HepG2 (cell line): Measurements from ENCODE around the gene APOC1. TPM values are rescaled to one million over a fixed set of nuclear protein-coding genes. Genes with fewer than 3 reads are reported as not detected.
A peak's percentile ranks its signal among the peaks of the same experiment; 100 is the strongest.

Experiments used
- ADNP ChIP-seq: sonication (generic); formaldehyde crosslinking; IDR thresholded peaks from 2 replicates; pipeline ENCODE4 v1.4.0; 2020; ENCODE audit warnings: missing genetic modification reagents
- AKAP8 ChIP-seq: sonication (generic); formaldehyde crosslinking; IDR thresholded peaks from 2 replicates; pipeline ENCODE4 v1.5.1; 2020; ENCODE audit warnings: mild to moderate bottlenecking, missing genetic modification reagents
- CBX1 ChIP-seq: IDR thresholded peaks from one replicate; pipeline ENCODE4 v1.6.1; 2016; ENCODE audit warnings: antibody characterized with exemption, low read depth
- DPF2 ChIP-seq: sonication (generic); formaldehyde crosslinking; IDR thresholded peaks from 2 replicates; pipeline ENCODE4 v1.4.0; 2020; ENCODE audit warnings: mild to moderate bottlenecking, low read depth, missing genetic modification reagents, borderline replicate concordance
- ESRRA ChIP-seq: sonication (generic); formaldehyde crosslinking; IDR thresholded peaks from 2 replicates; pipeline ENCODE4 v1.5.1; 2020; ENCODE audit warnings: mild to moderate bottlenecking, low read depth, missing genetic modification reagents
- HBP1 ChIP-seq: IDR thresholded peaks from 2 replicates; pipeline ENCODE4 v1.6.1; 2016; ENCODE audit warnings: low read depth, control low read depth
- PTBP1 ChIP-seq: fragments of 200-400 bp; formaldehyde crosslinking; IDR thresholded peaks from 2 replicates; pipeline ENCODE4 v1.6.1; 2018; ENCODE audit warnings: low read length, low read depth; ENCODE audit not compliant: poor library complexity, severe bottlenecking
- TFDP1 ChIP-seq: IDR thresholded peaks from 2 replicates; pipeline ENCODE4 v1.6.1; 2016; ENCODE audit warnings: missing compliant biosample characterization, missing genetic modification reagents, borderline replicate concordance
- ZNF143 ChIP-seq: sonication (generic); formaldehyde crosslinking; IDR thresholded peaks from 2 replicates; pipeline ENCODE4 v1.4.0; 2020; ENCODE audit warnings: missing genetic modification reagents
- ZNF225 ChIP-seq: sonication (generic); formaldehyde crosslinking; IDR thresholded peaks from 2 replicates; pipeline ENCODE4 v1.4.0; 2020; ENCODE audit warnings: mild to moderate bottlenecking, missing genetic modification reagents
- ZNF256 ChIP-seq: sonication (generic); formaldehyde crosslinking; conservative IDR thresholded peaks from 2 replicates; pipeline ENCODE4 v1.4.0; 2020; ENCODE audit warnings: missing genetic modification reagents
- ZNF274 ChIP-seq: sonication (generic); formaldehyde crosslinking; IDR thresholded peaks from 2 replicates; pipeline ENCODE4 v1.5.1; 2020; ENCODE audit warnings: mild to moderate bottlenecking, missing genetic modification reagents
- ZNF317 ChIP-seq: sonication (generic); formaldehyde crosslinking; IDR thresholded peaks from 2 replicates; pipeline ENCODE4 v1.5.0; 2020; ENCODE audit warnings: mild to moderate bottlenecking, missing genetic modification reagents
- ZNF331 ChIP-seq: sonication (generic); formaldehyde crosslinking; IDR thresholded peaks from 2 replicates; pipeline ENCODE4 v1.4.0; 2020; ENCODE audit warnings: missing genetic modification reagents
- ZNF562 ChIP-seq: sonication (generic); formaldehyde crosslinking; IDR thresholded peaks from 2 replicates; pipeline ENCODE4 v1.8.0; 2022; ENCODE audit warnings: missing genetic modification reagents, borderline replicate concordance
- ZNF883 ChIP-seq: sonication (generic); formaldehyde crosslinking; IDR thresholded peaks from 2 replicates; pipeline ENCODE4 v1.5.1; 2020; ENCODE audit warnings: mild to moderate bottlenecking, missing genetic modification reagents; ENCODE audit errors: not compliant biosample characterization
- polyA plus RNA-seq, 8 experiments: library from polyadenylated mRNA; depleted of rRNA in 3 of 8; stranded (reverse) in 7 of 8; unstranded in 1 of 8; fragments of >200 nt; fragmentation: Illumina TruSeq in 4 of 8; extraction: Trizol in 4 of 8; gene quantifications; 2 replicates each; pipeline versions ENCODE4 v1.2.1 to v1.2.3, GENCODE V29; 2011 to 2016; ENCODE audit warnings: low read depth in 4 of 8, missing spikeins in 1 of 8, mixed read lengths in 1 of 8; ENCODE audit not compliant: insufficient read depth in 1 of 8
- total RNA-seq, 5 experiments: library from RNA; depleted of rRNA; stranded (reverse); fragments of >200 nt; fragmentation: Illumina TruSeq; extraction: Trizol; gene quantifications; 2 replicates each; pipeline ENCODE4 v1.2.3, GENCODE V29; 2016; ENCODE audit warnings: low read depth in 1 of 5
- TF ChIP-seq, protein P1 (sequence below): sonication (generic); formaldehyde crosslinking; conservative IDR thresholded peaks from 2 replicates; pipeline ENCODE4 v1.8.0; 2022; ENCODE audit warnings: missing genetic modification reagents
- TF ChIP-seq, protein P2 (sequence below): sonication (generic); formaldehyde crosslinking; IDR thresholded peaks from 2 replicates; pipeline ENCODE4 v1.4.0; 2020; ENCODE audit warnings: missing genetic modification reagents, borderline replicate concordance
- TF ChIP-seq, protein P3 (sequence below): sonication (generic); formaldehyde crosslinking; IDR thresholded peaks from 2 replicates; pipeline ENCODE4 v1.4.0; 2020; ENCODE audit warnings: missing genetic modification reagents

APOC1 gene
- total and polyA plus RNA-seq, 2 of the 13 experiments (the other 11 are each of a cell fraction or from before 2014, with no cell fraction given), result 600 to 1,235 TPM

GRCh38 chr19:44891016-44891882 is 23.2 kb upstream of the APOC1 start, which contains the start of gene TOMM40 (continued):
- TF ChIP-seq, protein P1, sequence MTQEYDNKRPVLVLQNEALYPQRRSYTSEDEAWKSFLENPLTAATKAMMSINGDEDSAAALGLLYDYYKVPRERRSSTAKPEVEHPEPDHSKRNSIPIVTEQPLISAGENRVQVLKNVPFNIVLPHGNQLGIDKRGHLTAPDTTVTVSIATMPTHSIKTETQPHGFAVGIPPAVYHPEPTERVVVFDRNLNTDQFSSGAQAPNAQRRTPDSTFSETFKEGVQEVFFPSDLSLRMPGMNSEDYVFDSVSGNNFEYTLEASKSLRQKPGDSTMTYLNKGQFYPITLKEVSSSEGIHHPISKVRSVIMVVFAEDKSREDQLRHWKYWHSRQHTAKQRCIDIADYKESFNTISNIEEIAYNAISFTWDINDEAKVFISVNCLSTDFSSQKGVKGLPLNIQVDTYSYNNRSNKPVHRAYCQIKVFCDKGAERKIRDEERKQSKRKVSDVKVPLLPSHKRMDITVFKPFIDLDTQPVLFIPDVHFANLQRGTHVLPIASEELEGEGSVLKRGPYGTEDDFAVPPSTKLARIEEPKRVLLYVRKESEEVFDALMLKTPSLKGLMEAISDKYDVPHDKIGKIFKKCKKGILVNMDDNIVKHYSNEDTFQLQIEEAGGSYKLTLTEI (CRISPR knock-in tag), result no peak
- TF ChIP-seq ZNF143 (no peak), TFDP1 (CRISPR knock-in tag) (no peak), ZNF317 (CRISPR knock-in tag) (no peak), PTBP1 (no peak), ZNF331 (CRISPR knock-in tag) (no peak), ZNF274 (CRISPR knock-in tag) (peak; percentile 46; the same call in 1 of the 2 replicates), ADNP (CRISPR knock-in tag) (no peak), CBX1 (no peak), ZNF883 (CRISPR knock-in tag) (no peak), DPF2 (no peak), ZNF562 (no peak), HBP1 (CRISPR knock-in tag) (no peak), AKAP8 (CRISPR knock-in tag) (no peak), ESRRA (no peak), ZNF225 (CRISPR knock-in tag) (no peak), ZNF256 (CRISPR knock-in tag) (no peak)
- TF ChIP-seq, protein P2, sequence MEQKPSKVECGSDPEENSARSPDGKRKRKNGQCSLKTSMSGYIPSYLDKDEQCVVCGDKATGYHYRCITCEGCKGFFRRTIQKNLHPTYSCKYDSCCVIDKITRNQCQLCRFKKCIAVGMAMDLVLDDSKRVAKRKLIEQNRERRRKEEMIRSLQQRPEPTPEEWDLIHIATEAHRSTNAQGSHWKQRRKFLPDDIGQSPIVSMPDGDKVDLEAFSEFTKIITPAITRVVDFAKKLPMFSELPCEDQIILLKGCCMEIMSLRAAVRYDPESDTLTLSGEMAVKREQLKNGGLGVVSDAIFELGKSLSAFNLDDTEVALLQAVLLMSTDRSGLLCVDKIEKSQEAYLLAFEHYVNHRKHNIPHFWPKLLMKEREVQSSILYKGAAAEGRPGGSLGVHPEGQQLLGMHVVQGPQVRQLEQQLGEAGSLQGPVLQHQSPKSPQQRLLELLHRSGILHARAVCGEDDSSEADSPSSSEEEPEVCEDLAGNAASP (CRISPR knock-in tag), result no peak
- TF ChIP-seq, protein P3, sequence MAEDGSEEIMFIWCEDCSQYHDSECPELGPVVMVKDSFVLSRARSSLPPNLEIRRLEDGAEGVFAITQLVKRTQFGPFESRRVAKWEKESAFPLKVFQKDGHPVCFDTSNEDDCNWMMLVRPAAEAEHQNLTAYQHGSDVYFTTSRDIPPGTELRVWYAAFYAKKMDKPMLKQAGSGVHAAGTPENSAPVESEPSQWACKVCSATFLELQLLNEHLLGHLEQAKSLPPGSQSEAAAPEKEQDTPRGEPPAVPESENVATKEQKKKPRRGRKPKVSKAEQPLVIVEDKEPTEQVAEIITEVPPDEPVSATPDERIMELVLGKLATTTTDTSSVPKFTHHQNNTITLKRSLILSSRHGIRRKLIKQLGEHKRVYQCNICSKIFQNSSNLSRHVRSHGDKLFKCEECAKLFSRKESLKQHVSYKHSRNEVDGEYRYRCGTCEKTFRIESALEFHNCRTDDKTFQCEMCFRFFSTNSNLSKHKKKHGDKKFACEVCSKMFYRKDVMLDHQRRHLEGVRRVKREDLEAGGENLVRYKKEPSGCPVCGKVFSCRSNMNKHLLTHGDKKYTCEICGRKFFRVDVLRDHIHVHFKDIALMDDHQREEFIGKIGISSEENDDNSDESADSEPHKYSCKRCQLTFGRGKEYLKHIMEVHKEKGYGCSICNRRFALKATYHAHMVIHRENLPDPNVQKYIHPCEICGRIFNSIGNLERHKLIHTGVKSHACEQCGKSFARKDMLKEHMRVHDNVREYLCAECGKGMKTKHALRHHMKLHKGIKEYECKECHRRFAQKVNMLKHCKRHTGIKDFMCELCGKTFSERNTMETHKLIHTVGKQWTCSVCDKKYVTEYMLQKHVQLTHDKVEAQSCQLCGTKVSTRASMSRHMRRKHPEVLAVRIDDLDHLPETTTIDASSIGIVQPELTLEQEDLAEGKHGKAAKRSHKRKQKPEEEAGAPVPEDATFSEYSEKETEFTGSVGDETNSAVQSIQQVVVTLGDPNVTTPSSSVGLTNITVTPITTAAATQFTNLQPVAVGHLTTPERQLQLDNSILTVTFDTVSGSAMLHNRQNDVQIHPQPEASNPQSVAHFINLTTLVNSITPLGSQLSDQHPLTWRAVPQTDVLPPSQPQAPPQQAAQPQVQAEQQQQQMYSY (CRISPR knock-in tag), result no peak
